Measurements from ENCODE around the gene ICE2. TPM values are rescaled to one million over a fixed set of nuclear protein-coding genes. Genes with fewer than 3 reads are reported as not detected.

The ICE2 gene
- polyA plus RNA-seq, 3 donors = 10.0 to 27.0 (median 24.8) TPM

GRCh38 chr15:60464836-60465630 lies 13.9 kb downstream of the ICE2 start:
- DNase-seq = no peak
- TF ChIP-seq CTCF (IDR thresholded peaks at IDR 0.05) = no peak
- Histone ChIP-seq H4K20me1 (ENCODE audit: insufficient read depth, low read length) (peaks cover 2% of the 10 kb centered on the region), H3K4me1 (ENCODE audit: control insufficient read depth in 1 of 2, insufficient read depth in 2 of 2, low read length in 2 of 2) (peaks cover 2 to 6% of the 10 kb centered on the region in 2 donors), H3K79me2 (ENCODE audit: insufficient read depth, low read length) (peaks cover 11% of the 10 kb centered on the region), H3K4me2 (replicated peaks; ENCODE audit: extremely low read depth, low read length, poor library complexity, severe bottlenecking) (no peak overlapping the region), H3K36me3 (replicated peaks in 1 of 2; ENCODE audit: control insufficient read depth in 1 of 2, insufficient read depth in 2 of 2, low read length in 2 of 2) (peaks cover 63 to 76% of the 10 kb centered on the region in 2 donors), H3K27ac (ENCODE audit: low read depth in 1 of 2, low read length in 2 of 2) (no peak overlapping the region), H3K4me3 (replicated peaks in 1 of 3; ENCODE audit: low read depth in 2 of 3, low read length in 3 of 3) (no peak overlapping the region), H3K9ac (ENCODE audit: insufficient read depth, low read length, poor library complexity, severe bottlenecking) (no peak overlapping the region), H3K9me3 (replicated peaks in 1 of 2; ENCODE audit: control insufficient read depth in 1 of 2, insufficient read depth in 1 of 2, low read length in 2 of 2) (no peaks in the 10 kb centered on the region), H2AFZ (ENCODE audit: insufficient read depth, low read depth, low read length, poor library complexity, severe bottlenecking) (no peak overlapping the region), H3K27me3 (ENCODE audit: control insufficient read depth in 2 of 2, insufficient read depth in 2 of 2, low read length in 2 of 2) (no peaks in the 10 kb centered on the region)
- Mint-ChIP-seq H3K4me1 (peaks cover 5% of the 10 kb centered on the region), H3K27me3 (ENCODE audit: low read depth in 3 of 3) (no peaks in the 10 kb centered on the region), H3K4me3 (no peak overlapping the region), H3K27ac (no peak overlapping the region), H3K36me3 (peaks cover 48 to 64% of the 10 kb centered on the region in 2 donors), H3K9me3 (peaks cover 0 to 3% (median 0%) of the 10 kb centered on the region in 7 donors)
- WGBS (ENCODE audit: insufficient coverage) = 100% methylated on average over 2 of the region's 7 CpGs
- intact Hi-C loops (cut with micrococcal nuclease) = loop anchor here in 1 of 2 donors (10.0 kb wide), 1 partner anchor 60 kb away; no protein-coding TSS in a partner anchor

GRCh38 chr15:60462027-60462426 lies 16.9 kb downstream of the ICE2 start:
- no peak overlapping the region for H3K4me3 ChIP-seq (replicated peaks in 1 of 3; ENCODE audit: low read depth in 2 of 3, low read length in 3 of 3)

More at GRCh38 chr15:60462027-60462426, 16.9 kb downstream of the ICE2 start:
- DNase-seq = no peak
- Histone ChIP-seq H3K27ac (ENCODE audit: low read depth in 1 of 2, low read length in 2 of 2) (no peak overlapping the region), H4K20me1 (ENCODE audit: insufficient read depth, low read length) (no peaks in the 10 kb centered on the region), H3K36me3 (replicated peaks in 1 of 2; ENCODE audit: control insufficient read depth in 1 of 2, insufficient read depth in 2 of 2, low read length in 2 of 2) (peaks cover 45 to 54% of the 10 kb centered on the region in 2 donors), H3K9ac (ENCODE audit: insufficient read depth, low read length, poor library complexity, severe bottlenecking) (no peak overlapping the region), H3K9me3 (replicated peaks in 1 of 2; ENCODE audit: control insufficient read depth in 1 of 2, insufficient read depth in 1 of 2, low read length in 2 of 2) (no peaks in the 10 kb centered on the region), H3K4me2 (replicated peaks; ENCODE audit: extremely low read depth, low read length, poor library complexity, severe bottlenecking) (no peak overlapping the region), H3K4me1 (ENCODE audit: control insufficient read depth in 1 of 2, insufficient read depth in 2 of 2, low read length in 2 of 2) (peaks cover 5 to 11% of the 10 kb centered on the region in 2 donors), H2AFZ (ENCODE audit: insufficient read depth, low read depth, low read length, poor library complexity, severe bottlenecking) (no peak overlapping the region), H3K27me3 (ENCODE audit: control insufficient read depth in 2 of 2, insufficient read depth in 2 of 2, low read length in 2 of 2) (no peaks in the 10 kb centered on the region), H3K79me2 (ENCODE audit: insufficient read depth, low read length) (no peaks in the 10 kb centered on the region)
- TF ChIP-seq CTCF (IDR thresholded peaks at IDR 0.05) = no peak
- Mint-ChIP-seq H3K27ac (no peak overlapping the region), H3K9me3 (no peaks in the 10 kb centered on the region), H3K27me3 (ENCODE audit: low read depth in 3 of 3) (no peaks in the 10 kb centered on the region), H3K4me3 (no peak overlapping the region), H3K4me1 (no peaks in the 10 kb centered on the region), H3K36me3 (peaks cover 38 to 45% of the 10 kb centered on the region in 2 donors)
- intact Hi-C loops (cut with micrococcal nuclease) = loop anchor here in 1 of 2 donors (10.0 kb wide), 1 partner anchor 57 kb away; no protein-coding TSS in a partner anchor
